Measurements from ENCODE around the gene CDC45. TPM values are rescaled to one million over a fixed set of nuclear protein-coding genes. Genes with fewer than 3 reads are reported as not detected.

The CDC45 gene, protein sequence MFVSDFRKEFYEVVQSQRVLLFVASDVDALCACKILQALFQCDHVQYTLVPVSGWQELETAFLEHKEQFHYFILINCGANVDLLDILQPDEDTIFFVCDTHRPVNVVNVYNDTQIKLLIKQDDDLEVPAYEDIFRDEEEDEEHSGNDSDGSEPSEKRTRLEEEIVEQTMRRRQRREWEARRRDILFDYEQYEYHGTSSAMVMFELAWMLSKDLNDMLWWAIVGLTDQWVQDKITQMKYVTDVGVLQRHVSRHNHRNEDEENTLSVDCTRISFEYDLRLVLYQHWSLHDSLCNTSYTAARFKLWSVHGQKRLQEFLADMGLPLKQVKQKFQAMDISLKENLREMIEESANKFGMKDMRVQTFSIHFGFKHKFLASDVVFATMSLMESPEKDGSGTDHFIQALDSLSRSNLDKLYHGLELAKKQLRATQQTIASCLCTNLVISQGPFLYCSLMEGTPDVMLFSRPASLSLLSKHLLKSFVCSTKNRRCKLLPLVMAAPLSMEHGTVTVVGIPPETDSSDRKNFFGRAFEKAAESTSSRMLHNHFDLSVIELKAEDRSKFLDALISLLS
- total RNA-seq, result under 1 TPM in 1 of 4 donors, not detected in 3; 0.34 TPM

DNA sequence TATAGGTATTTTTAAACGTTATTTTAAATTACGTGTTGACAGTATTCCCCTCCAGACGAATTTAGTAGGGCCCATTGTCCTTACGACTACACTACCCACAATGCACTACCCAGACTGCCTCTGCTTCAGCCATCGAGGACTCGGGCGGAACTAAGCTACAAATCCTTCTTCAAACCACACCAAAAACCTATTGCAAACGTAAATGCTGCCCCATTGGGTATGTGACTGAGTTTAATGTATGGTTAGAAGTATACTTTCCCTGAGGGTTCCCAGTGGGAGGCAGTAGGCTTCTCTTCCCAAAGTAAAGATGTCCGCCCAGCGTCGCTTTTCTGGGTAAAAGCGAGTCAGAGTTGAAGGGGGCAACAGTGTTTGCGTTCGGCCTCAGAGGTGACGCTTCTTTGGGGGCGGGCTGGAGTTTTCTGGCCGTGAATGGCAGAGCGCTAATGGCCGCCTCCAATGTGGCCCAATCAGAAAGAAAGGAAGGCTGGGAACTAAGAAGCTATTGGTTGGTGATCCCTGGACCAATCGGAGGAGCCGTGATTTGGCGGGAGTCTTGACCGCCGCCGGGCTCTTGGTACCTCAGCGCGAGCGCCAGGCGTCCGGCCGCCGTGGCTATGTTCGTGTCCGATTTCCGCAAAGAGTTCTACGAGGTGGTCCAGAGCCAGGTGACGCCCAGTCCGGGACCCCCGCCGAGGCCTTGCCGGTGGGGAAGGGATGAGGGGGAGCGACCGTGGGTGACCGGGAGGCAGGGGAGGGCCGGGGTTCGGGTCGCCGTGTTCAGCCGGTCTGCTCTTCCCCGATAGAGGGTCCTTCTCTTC is at the start of gene CDC45:
Gene CDC45 (plus strand): TSS at position 566 of the 818 bp plus-strand sequence. CDS start 49 bp downstream, at position 615.
- TF ChIP-seq, protein P1, sequence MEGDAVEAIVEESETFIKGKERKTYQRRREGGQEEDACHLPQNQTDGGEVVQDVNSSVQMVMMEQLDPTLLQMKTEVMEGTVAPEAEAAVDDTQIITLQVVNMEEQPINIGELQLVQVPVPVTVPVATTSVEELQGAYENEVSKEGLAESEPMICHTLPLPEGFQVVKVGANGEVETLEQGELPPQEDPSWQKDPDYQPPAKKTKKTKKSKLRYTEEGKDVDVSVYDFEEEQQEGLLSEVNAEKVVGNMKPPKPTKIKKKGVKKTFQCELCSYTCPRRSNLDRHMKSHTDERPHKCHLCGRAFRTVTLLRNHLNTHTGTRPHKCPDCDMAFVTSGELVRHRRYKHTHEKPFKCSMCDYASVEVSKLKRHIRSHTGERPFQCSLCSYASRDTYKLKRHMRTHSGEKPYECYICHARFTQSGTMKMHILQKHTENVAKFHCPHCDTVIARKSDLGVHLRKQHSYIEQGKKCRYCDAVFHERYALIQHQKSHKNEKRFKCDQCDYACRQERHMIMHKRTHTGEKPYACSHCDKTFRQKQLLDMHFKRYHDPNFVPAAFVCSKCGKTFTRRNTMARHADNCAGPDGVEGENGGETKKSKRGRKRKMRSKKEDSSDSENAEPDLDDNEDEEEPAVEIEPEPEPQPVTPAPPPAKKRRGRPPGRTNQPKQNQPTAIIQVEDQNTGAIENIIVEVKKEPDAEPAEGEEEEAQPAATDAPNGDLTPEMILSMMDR (IDR thresholded peaks at IDR 0.05; ENCODE audit: low read depth), result no peak

DNA sequence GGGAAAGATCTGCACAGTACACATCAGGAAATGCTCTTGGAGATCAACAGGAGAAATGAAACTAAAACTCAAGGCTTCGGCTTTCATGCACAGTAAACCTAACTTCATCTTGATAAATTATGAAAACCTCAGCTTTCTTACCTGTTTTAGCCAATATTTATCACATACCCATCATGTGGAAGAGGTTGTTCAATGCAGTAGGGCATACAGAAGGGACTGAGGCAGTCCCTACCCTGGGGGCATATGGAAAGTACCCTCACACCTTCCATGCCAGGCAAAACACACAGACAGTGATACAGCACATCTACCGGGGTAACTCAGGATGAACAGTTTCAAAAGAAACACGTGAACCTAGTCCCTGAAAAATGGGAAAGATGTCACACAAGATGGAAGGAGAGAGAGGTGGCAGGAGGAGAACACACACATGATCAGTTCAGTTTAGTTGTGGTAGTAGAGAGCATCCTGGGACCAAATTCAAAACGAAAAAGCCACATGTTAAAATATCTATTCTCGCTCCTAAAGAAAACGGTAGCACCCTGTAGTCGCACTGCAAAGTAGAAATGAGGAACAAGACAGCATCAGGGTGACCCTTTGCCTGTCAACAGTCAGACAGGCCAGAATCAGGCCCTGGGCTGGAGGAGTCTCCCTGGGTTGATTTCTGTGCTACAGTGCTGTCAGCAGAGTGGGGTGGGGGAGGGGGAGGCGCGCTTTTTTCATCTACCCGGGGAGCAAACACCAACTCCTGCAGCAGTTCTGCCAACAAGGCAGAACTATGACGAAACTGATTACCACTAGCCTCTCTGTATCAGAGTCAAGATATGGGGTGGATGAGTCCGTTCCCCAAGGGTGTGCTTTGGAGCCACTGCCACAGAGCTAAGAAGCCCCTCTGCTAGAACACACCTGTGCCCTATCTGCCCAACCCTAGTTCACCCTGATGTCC is 49.5 kb upstream of the CDC45 start:
- TF ChIP-seq, protein P1 (IDR thresholded peaks at IDR 0.05; ENCODE audit: low read depth), result no peak

DNA sequence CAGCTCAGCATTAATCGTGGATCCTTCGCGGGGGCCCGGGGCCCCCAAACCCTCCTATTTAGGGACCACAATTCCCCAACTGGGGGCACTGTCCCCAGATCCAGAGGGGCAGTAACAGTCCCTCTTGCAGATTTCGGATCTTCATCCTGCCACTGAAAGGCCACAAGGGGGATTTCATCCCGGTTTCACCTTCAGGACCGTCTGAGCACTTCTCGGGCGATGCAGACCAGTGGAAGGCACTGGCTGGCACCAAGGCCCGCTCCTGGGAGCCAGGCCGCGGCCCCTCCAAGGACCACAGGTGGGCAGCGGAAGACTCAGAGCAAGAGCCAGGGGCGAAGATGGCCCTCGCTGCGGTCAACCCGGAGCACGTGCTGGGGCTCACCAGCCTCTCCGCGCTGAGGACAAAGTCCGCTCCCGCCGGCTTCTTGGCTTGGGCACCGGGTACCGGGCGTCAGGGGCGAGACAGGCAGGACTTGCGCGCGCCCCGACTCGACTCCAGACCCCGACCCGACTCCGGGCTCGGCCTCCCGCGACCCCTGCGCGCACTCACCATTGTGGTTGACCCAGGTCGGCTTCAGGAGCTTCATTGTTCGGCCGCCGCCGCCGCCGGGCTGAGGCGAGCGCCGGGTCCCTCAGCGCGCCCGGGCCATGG is 48.7 kb upstream of the CDC45 start:
- TF ChIP-seq, protein P1 (IDR thresholded peaks at IDR 0.05; ENCODE audit: low read depth), result no peak

DNA sequence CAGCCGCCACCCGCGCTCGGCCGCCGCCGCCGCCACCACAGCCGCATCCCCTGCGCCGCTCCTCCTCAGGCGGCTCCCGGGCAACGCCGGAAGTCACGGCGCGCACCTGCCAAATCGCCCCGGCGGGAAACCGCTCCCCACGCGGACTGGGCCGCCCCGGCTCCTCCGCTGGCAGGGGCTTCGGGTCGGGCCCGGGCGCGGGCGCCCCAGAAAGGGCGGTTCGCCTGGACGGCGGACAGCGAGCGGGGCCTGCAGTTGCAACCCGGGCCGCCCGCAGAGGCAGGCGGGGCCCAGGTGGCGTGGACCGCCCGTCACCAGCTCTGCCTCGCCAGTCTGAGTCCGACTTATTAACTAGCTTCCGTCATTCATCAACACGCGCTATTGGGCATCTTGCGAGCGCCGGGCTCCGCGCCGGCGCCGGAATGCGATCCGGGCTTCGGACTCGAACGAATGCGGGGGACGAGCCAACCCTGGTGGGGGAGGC is 48.0 kb upstream of the CDC45 start, which contains the start of gene HIRA:
Gene HIRA (minus strand): TSS at position 85 of the 484 bp plus-strand sequence. CDS start 257 bp downstream, outside the sequence.
- TF ChIP-seq, protein P1 (IDR thresholded peaks at IDR 0.05; ENCODE audit: low read depth), result no peak

DNA sequence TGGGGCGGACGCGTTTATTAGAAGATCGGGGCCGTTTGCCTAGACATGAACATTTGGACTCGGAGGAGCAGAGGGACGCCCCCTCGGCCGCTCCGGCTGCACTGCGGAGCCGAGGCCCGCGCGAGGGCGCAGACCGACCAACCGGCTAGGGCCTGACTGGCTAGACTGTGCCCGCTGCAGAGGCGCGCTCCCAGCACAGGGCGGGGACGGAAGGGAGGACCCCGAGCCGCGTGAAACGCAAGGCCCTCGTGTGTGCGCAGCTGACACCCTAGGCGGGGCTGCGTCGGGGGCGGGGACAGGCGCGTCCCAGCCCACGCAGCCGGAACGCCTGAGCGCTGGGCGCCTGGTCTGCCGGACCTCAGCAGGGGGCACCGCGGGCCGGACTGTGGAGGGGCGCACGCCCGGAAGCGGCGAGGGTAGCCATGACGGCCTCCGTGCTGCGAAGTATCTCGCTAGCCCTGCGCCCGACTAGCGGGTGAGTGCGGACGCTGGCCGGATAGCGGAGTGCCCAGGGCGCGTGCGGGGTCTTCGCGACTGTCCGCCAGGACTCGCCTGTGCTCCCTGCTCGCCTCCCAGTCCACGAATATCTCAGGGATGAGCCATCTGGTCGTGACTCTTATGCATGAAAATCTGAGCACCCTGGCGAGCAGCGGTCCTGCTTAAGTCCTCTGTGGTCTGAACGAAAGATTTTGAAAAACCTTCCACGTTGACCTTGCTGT is 47.4 kb upstream of the CDC45 start, which contains the start of gene MRPL40:
Gene MRPL40 (plus strand): TSS at position 413 of the 719 bp plus-strand sequence. CDS start 10 bp downstream, at position 423.
- TF ChIP-seq, protein P1 (IDR thresholded peaks at IDR 0.05; ENCODE audit: low read depth), result no peak
